ENCODE results near the gene RPUSD3.
"Not testable (repeated sequence)": the region's sequence is repeated elsewhere in the genome, so short reads cannot be mapped to it uniquely, and the experiment has no call there.

The RPUSD3 gene, protein sequence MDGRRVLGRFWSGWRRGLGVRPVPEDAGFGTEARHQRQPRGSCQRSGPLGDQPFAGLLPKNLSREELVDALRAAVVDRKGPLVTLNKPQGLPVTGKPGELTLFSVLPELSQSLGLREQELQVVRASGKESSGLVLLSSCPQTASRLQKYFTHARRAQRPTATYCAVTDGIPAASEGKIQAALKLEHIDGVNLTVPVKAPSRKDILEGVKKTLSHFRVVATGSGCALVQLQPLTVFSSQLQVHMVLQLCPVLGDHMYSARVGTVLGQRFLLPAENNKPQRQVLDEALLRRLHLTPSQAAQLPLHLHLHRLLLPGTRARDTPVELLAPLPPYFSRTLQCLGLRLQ

GRCh38 chr3:9843715-9844438, at the start of gene RPUSD3:
Gene RPUSD3 (minus strand): TSS chr3:9844008. CDS start chr3:9843990, 18 bp downstream.
- DNase-seq, result peak; percentile 96

- no peak for DNase-seq
Measured at GRCh38 chr3:9891072-9891622, 47.3 kb upstream of the RPUSD3 start.

GRCh38 chr3:9890249-9891071, 46.7 kb upstream of the RPUSD3 start, which contains the start of gene JAGN1:
Gene JAGN1 (plus strand): TSS chr3:9890610. CDS start chr3:9890723, 113 bp downstream.
- peak; percentile 90 for DNase-seq

DNA sequence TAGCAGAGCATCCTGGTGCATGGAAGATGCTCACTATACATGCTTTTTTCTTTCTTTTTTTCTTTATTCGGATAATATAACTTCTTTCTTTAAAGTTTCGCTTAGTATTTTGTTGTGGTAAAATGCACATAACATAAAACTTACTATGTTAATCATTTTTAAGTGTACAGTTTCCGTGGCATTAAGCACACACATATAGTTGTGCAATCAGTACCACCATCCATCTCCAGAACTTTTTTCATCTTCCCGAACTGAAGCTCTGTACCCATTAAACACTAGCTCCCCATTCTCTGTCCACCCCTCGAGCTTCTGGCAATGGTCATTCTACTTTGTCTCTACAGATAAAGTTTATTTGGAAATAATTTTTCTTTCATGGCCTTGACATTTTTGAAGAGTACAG, 45.6 kb upstream of the RPUSD3 start:
- no peak for DNase-seq

GRCh38 chr3:9888540-9888939, 44.7 kb upstream of the RPUSD3 start:
- DNase-seq, result no peak

- DNase-seq, result peak; percentile 30
Measured at GRCh38 chr3:9887480-9887879, 43.7 kb upstream of the RPUSD3 start.

DNA sequence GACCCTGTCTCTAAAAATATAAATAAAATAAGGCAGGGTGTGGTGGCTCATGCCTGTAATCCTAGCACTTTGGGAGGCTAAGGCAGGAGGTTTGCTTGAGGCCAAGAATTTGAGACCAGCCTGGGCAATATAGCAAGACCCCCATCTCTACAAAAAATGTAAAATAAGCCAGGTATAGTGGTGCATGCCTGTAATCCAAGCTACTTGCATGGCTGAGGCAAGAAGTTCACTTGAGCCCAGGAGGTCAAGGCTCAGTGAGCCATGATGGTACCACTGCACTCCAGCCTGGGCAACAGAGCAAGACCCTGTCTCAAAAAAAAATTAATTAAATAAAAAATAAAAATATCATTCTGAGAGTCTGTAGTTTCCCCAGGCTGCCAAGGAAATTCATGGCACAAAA, 42.5 kb upstream of the RPUSD3 start:
- DNase-seq, result no peak

- DNase-seq, result no peak
Measured at GRCh38 chr3:9884555-9885165, 40.9 kb upstream of the RPUSD3 start.

DNA sequence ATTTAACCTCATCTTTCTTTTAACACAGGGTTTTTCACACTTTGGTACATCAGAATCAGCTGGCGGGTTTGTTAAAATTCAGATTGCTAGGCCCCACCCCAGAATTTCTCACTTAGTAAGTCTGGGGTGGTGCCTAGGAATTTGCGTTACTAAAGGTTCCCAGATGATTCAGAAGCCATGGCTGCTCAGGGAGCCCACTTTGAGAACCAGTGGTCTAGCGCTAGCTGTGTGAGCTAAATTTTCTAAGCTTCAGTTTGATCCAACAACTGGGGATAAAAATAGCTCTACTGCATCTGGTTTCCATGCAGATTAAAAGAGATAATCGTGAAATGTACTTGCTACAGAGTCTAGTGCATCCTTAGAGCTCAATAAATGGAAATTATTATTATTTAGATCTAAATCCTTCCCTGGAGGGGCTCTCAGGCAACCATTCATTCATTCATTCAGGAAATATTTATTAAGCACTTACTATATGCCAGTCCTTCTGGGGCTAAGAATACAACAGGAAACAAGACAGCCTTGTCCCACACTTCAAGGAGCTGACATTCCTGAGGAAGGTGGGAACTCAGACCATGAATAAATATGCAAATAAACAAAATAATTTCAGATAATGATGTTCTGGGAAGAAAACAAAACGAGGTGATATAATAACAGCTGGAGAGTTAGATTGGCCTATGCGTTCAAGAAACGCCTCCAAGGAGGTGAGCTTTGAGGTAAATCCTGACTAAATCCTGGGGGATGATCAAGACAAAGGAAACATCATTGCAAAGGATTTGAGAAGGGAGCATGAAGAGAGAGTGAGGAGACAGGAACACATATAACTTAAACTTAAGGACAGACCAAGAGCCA, 40.1 kb upstream of the RPUSD3 start:
- DNase-seq, result no peak

GRCh38 chr3:9881441-9881840, 37.6 kb upstream of the RPUSD3 start:
- no peak for DNase-seq

DNA sequence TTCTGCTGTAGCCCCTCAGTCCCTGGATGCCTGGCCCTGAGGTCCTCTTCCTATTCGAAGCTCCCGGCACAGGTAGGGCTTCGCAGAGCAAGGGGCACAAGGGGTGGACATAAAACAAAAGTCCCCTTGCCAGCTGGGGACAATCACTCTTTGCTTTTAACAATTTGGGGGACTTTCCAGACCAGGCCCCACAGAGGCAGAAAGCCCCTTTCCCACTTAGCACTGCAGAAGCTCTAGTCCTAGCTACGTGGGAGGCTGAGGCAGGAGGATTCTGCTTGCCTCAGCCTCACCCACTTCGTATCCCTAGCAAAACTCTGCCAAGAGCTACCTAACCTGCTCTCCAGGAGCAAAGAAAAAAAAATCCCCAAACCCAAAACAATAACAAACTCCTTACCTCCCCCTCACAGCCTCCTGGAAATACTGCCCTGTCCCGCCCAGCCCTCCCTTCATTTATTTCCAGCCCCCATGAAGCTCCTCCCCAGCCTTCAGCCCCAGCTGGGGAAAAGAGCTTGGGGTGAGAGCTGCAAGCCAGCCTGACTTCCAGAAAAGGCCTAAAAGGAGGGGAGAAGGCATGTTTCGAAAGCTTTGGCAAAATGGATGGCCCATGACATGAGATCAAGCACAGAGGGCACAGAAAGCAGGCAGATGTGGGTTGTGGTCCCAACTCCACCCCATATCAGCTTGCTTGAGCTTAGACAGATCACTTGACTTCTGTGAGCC, 36.2 kb upstream of the RPUSD3 start, which contains the start of gene CIDEC:
Gene CIDEC (minus strand): TSS at position 424 of the 720 bp plus-strand sequence. CDS start 1,767 bp downstream, outside the sequence.
- no peak for DNase-seq

DNA sequence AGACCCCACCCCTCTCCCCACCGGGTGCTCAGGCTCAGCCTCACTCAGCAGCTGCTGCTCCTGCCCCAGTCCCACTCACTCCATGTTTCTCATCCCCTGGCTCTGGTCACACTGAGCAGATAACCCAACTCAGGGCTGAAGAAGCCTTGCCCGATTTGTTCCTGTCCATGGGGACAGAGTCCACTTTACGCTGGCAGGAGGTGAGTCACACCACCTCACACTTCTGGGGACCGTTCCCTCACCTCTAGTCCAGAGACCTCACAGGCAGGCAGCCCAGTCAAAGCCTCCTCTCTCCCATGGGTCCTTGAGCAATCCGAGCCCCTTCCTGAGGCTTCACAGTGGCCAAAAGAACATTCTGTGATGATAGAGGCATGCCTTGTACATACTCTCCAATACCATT, 34.9 kb upstream of the RPUSD3 start:
- no peak for DNase-seq

DNA sequence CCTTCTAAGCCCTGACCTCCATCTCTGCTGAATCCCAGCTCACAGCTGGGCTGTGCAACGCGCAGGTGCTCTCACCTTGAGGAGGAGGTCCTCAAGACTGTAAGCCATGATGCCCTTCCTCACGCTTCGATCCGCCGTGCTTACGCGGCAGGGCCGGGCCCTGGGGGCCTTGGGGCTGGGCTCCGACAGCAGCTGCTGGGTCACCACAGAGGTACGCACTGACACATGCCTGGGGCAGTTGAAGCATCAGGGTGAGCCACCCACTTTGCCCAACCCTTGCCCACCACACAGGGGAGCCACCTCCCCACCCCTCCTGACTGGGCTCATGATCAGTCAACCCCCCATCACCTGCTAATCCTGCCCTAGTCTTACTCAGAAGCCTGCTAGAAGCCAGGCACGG, 33.2 kb upstream of the RPUSD3 start:
- DNase-seq, result no peak

DNA sequence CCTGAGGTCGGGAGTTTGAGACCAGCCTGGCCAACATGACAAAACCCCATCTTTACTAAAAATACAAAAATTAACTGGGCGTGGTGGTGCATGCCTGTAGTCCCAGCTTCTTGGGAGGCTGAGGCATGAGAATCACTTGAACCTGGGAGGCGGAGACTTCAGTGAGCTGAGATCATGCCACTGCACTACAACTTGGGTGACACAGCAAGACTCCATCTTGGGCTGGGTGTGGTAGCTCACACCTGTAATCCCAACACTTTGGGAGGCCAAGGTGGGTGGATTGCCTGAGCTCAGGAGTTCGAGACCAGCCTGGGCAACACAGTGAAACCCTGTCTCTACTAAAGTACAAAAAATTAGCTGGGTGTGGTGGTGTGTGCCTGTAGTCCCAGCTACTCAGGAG, 32.4 kb upstream of the RPUSD3 start:
- DNase-seq, result not testable (repeated sequence)

DNA sequence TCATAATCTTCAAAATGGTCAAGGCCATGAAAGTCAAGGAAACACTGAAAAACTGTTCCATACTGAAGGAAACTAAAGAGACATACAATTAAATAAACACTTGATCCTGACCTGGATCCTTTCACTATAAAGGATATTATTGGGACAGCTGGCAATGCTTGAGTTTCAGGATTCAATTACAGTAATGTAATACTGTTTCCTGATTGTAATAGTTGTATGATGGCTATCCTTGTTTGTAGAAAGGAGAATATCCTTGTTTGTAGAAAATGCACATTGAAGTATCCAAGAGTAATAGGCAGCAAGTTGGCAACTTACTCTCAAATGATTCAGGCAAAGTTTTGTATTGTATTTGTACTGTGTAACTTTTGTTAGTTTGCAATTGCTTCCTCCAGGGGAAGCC, 31.6 kb upstream of the RPUSD3 start:
- no peak for DNase-seq

DNA sequence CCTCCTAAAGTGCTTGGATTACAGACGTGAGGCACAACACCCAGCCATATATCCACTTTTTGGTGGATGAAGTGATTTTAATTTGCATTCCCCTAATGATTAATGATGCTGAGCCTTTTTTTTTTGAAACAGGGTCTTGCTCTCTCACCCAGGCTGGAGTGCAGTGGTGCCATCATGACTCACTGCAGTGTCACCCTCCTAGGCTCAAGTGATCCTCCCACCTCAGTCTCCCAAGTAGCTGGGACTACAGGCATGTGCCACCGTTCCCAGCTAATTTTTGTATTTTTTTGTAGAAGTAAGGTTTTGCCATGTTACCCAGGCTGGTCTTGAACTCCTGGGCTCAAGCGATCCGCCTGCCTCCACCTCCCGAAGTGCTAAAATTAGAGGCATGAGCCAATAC, 28.3 kb upstream of the RPUSD3 start:
- DNase-seq, result not testable (repeated sequence)

- DNase-seq, result no peak
Measured at GRCh38 chr3:9870978-9871377, 27.2 kb upstream of the RPUSD3 start.

- DNase-seq, result no peak
Measured at GRCh38 chr3:9869955-9870354, 26.1 kb upstream of the RPUSD3 start.

DNA sequence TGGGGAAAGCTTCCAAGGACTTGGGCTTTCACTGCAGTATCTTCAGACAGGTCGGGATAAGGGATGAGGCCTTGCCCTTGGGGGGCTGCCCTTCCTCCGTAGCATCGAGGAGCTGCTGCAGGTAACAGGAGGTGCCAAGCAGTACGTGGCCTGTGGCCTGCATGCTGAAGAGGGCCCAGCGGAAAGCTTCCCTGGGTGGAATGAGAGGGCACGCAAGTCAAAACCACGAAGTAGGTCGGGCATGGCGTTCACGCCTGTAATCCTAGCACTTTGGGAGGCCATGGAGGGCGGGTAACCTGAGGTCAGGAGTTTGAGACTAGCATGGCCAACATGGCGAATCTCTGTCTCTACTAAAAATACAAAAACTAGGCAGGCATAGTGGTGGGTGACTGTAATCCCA, 23.3 kb upstream of the RPUSD3 start:
- DNase-seq, result no peak

GRCh38 chr3:9866639-9867038, 22.8 kb upstream of the RPUSD3 start:
- DNase-seq, result no peak

GRCh38 chr3:9865125-9865637, 21.4 kb upstream of the RPUSD3 start:
- not testable (repeated sequence) for DNase-seq
